Parathyroid adenoma (tissue), 2 donors: Measurements from ENCODE around the gene ARIH2.

Source experiments
- H2AFZ ChIP-seq: fragments of 300-600 bp; sonication (generic); one replicate; pipeline ENCODE4 v1.7.0; 2017; ENCODE audit warnings: antibody characterized with exemption, mild to moderate bottlenecking
- H3K27ac ChIP-seq: fragments of 300-600 bp; sonication (generic); one replicate; pipeline ENCODE4 v1.7.0; 2017
- H3K27me3 ChIP-seq: fragments of 300-600 bp; sonication (generic); one replicate; pipeline ENCODE4 v1.7.0; 2017; ENCODE audit warnings: low read length; ENCODE audit not compliant: control insufficient read depth, insufficient read depth
- H3K36me3 ChIP-seq: fragments of 300-600 bp; sonication (generic); one replicate; pipeline ENCODE4 v1.7.0; 2017; ENCODE audit warnings: low read length; ENCODE audit not compliant: control insufficient read depth, insufficient read depth
- H3K4me1 ChIP-seq: fragments of 300-600 bp; sonication (generic); one replicate; pipeline ENCODE4 v1.7.0; 2017; ENCODE audit warnings: control low read depth
- H3K4me2 ChIP-seq: fragments of 300-600 bp; sonication (generic); one replicate; pipeline ENCODE4 v1.7.0; 2017; ENCODE audit warnings: low read length
- H3K4me3 ChIP-seq: fragments of 300-600 bp; sonication (generic); one replicate; pipeline ENCODE4 v1.7.0; 2017; ENCODE audit warnings: low read depth, low read length
- H3K79me2 ChIP-seq: fragments of 300-600 bp; sonication (generic); one replicate; pipeline ENCODE4 v1.7.0; 2017; ENCODE audit warnings: control low read depth
- H3K9ac ChIP-seq: fragments of 300-600 bp; sonication (generic); one replicate; pipeline ENCODE4 v1.7.0; 2017; ENCODE audit warnings: mild to moderate bottlenecking
- H3K9me3 ChIP-seq: fragments of 300-600 bp; sonication (generic); one replicate; pipeline ENCODE4 v1.7.0; 2017; ENCODE audit warnings: low read length; ENCODE audit not compliant: control insufficient read depth
- CTCF ChIP-seq: fragments of 300-600 bp; sonication (generic); IDR thresholded peaks from one replicate; pipeline ENCODE4 v1.7.0; 2017; ENCODE audit warnings: antibody characterized with exemption, mild to moderate bottlenecking
- donor health status: primary hyperparathyroidism.

The ARIH2 gene

DNA sequence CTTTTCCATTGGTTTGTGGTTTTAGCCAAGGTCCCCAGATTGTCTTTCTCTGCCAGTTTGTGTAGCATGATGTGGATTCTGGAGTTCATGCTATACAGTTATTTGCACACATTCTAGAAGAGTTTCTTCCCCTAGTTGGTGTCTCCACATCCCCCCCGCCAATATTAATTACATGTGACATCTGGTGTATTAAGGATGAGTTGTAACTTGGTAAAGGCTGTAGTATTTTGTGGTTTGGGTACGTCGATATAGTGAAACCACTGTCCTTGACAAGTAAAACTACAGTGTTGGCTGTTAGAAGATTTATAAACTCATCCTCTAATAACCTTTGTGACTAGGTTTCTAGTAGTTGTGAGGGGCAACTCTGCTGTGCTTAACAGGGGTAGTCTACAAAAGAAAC, 47.7 kb downstream of the ARIH2 start:
- no peak overlapping the region for H3K4me2 ChIP-seq
- H3K9me3 ChIP-seq = no peaks in the 10 kb centered on the region
- H2AFZ ChIP-seq = no peak overlapping the region
- no peak overlapping the region for H3K9ac ChIP-seq
- H3K4me1 ChIP-seq = no peaks in the 10 kb centered on the region
- no peaks in the 10 kb centered on the region for H3K36me3 ChIP-seq
- no peak for TF ChIP-seq CTCF
- no peaks in the 10 kb centered on the region for H3K27me3 ChIP-seq
- H3K27ac ChIP-seq = no peak overlapping the region
- H3K79me2 ChIP-seq = peaks cover 7% of the 10 kb centered on the region
- no peak overlapping the region for H3K4me3 ChIP-seq

DNA sequence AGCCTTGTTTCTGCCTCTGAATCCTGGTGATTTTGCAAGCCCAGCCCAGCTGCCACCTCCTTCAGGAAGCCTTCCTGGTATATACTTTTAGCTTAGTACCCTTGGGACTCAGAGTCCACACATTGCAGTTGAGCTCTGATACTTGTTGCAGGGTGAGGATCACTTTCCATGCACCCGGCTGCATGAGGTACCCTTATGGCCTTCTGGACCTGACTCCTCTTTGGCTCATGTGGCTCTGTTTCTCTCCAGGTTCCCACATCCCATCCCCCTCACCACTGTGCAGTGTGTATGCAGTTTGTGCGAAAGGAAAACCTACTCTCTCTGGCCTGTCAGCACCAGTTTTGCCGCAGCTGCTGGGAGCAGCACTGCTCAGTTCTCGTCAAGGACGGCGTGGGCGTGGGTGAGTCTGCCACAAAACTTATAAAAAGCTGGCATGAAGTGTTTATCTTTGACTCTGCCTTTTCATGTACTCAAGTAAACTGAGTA, 48.3 kb downstream of the ARIH2 start:
- Histone ChIP-seq H3K9me3 (no peaks in the 10 kb centered on the region), H3K4me3 (no peak overlapping the region), H3K4me1 (no peaks in the 10 kb centered on the region), H2AFZ (no peak overlapping the region), H3K27me3 (no peaks in the 10 kb centered on the region), H3K4me2 (no peak overlapping the region), H3K9ac (no peak overlapping the region), H3K36me3 (no peaks in the 10 kb centered on the region), H3K79me2 (peaks cover 7% of the 10 kb centered on the region), H3K27ac (no peak overlapping the region)
- no peak for TF ChIP-seq CTCF

GRCh38 chr3:48970586-48970985, 51.9 kb downstream of the ARIH2 start:
- TF ChIP-seq CTCF = no peak
- Histone ChIP-seq H3K9ac (no peak overlapping the region), H3K36me3 (no peaks in the 10 kb centered on the region), H3K79me2 (peaks cover 1% of the 10 kb centered on the region), H3K27me3 (no peaks in the 10 kb centered on the region), H3K27ac (no peak overlapping the region), H3K4me1 (no peaks in the 10 kb centered on the region), H3K4me2 (no peak overlapping the region), H3K9me3 (no peaks in the 10 kb centered on the region), H2AFZ (no peak overlapping the region), H3K4me3 (no peak overlapping the region)

GRCh38 chr3:48974076-48974864, 55.6 kb downstream of the ARIH2 start:
- Histone ChIP-seq H3K9me3 (no peaks in the 10 kb centered on the region), H3K4me2 (no peak overlapping the region), H2AFZ (no peak overlapping the region), H3K27ac (no peak overlapping the region), H3K9ac (no peak overlapping the region), H3K36me3 (no peaks in the 10 kb centered on the region), H3K4me1 (no peaks in the 10 kb centered on the region), H3K79me2 (peaks cover 4% of the 10 kb centered on the region), H3K27me3 (no peaks in the 10 kb centered on the region), H3K4me3 (no peak overlapping the region)
- no peak for TF ChIP-seq CTCF

DNA sequence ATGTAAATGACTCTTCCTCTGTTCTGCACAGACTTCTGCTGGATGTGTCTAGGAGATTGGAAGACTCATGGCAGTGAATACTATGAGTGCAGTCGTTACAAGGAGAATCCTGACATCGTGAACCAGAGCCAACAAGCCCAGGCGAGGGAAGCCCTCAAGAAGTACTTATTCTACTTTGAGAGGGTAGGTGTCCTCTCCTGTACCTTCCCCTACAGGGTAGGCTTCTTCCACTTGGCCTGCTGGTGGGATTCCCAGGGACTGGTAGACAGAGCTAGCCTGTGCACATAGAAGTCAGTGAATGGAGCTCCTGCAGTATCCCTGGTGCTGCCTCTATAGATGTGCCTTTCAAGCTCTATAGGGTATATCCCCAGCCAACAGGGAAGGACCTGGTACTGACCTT, 60.8 kb downstream of the ARIH2 start:
- no peaks in the 10 kb centered on the region for H3K36me3 ChIP-seq
- no peak overlapping the region for H3K4me3 ChIP-seq
- H3K9ac ChIP-seq = no peak overlapping the region
- no peaks in the 10 kb centered on the region for H3K4me1 ChIP-seq
- peaks cover 4% of the 10 kb centered on the region for H3K79me2 ChIP-seq
- H3K9me3 ChIP-seq = no peaks in the 10 kb centered on the region
- no peak overlapping the region for H2AFZ ChIP-seq
- no peaks in the 10 kb centered on the region for H3K27me3 ChIP-seq
- H3K4me2 ChIP-seq = no peak overlapping the region
- H3K27ac ChIP-seq = no peak overlapping the region
- no peak for TF ChIP-seq CTCF
